NCI-H460 (cell line): ENCODE measurements around the gene CGREF1. TPM values are rescaled to one million over a fixed set of nuclear protein-coding genes. Genes with fewer than 3 reads are reported as not detected.
A peak's percentile ranks its signal among the peaks of the same experiment; 100 is the strongest.

Source experiments
- DNase-seq: peaks from one replicate; pipeline ENCODE4 v3.0.0-alpha.2; 2016; ENCODE audit warnings: low read depth; ENCODE audit errors: extremely low read depth
- polyA plus RNA-seq: library from polyadenylated mRNA; depleted of rRNA; stranded (reverse); fragments of >200 nt; gene quantifications from 2 replicates; pipeline ENCODE4 v1.2.3, GENCODE V29; 2014; cell fraction: nucleus; rRNA removed
- total RNA-seq: library from RNA; depleted of rRNA; stranded (reverse); fragments of >200 nt; shearing (Covaris generic); gene quantifications from 2 replicates; pipeline ENCODE4 v1.2.3, GENCODE V29; 2014; rRNA removed

CGREF1 gene
- 43.2 and 45.2 TPM in 2 replicates for total RNA-seq
- polyA plus RNA-seq, result 67.1 and 68.9 TPM in 2 replicates

- DNase-seq, result no peak
These were observed at the start of gene CGREF1 for GRCh38 chr2:27118525-27119329. TSS of gene CGREF1 (minus strand) at chr2:27119128. CDS start at chr2:27104366, 14,762 bp downstream.

- no peak for DNase-seq
These were observed 46.2 kb upstream of the CGREF1 start for GRCh38 chr2:27164960-27165763.

- DNase-seq, result peak; percentile 5
These were observed 43.5 kb upstream of the CGREF1 start for GRCh38 chr2:27162151-27163121.

GRCh38 chr2:27160191-27160590 lies 41.3 kb upstream of the CGREF1 start:
- DNase-seq, result no peak

- DNase-seq, result no peak
These were observed 40.3 kb upstream of the CGREF1 start for GRCh38 chr2:27159271-27159670.

GRCh38 chr2:27158468-27158867 lies 39.5 kb upstream of the CGREF1 start:
- DNase-seq, result no peak

- DNase-seq, result no peak
These were observed 36.2 kb upstream of the CGREF1 start for GRCh38 chr2:27155069-27155520.

- DNase-seq, result no peak
These were observed 35.6 kb upstream of the CGREF1 start for GRCh38 chr2:27154488-27154887.

- no peak for DNase-seq
These were observed 34.0 kb upstream of the CGREF1 start for GRCh38 chr2:27152796-27153464.

- DNase-seq, result no peak
These were observed 33.3 kb upstream of the CGREF1 start for GRCh38 chr2:27152102-27152795.

- no peak for DNase-seq
These were observed 31.8 kb upstream of the CGREF1 start for GRCh38 chr2:27150639-27151230.

- DNase-seq, result no peak
These were observed 30.9 kb upstream of the CGREF1 start for GRCh38 chr2:27149570-27150405.

GRCh38 chr2:27148801-27149439 lies 30.0 kb upstream of the CGREF1 start, which contains the start of gene TCF23:
TSS of gene TCF23 (plus strand) at chr2:27149004. CDS start at chr2:27149134, 130 bp downstream.
- DNase-seq, result no peak

GRCh38 chr2:27147935-27148334 lies 29.0 kb upstream of the CGREF1 start:
- DNase-seq, result no peak

- no peak for DNase-seq
These were observed 26.8 kb upstream of the CGREF1 start for GRCh38 chr2:27145682-27146081.

GRCh38 chr2:27143285-27143684 lies 24.4 kb upstream of the CGREF1 start:
- no peak for DNase-seq

GRCh38 chr2:27139310-27139709 lies 20.4 kb upstream of the CGREF1 start, which contains the start of gene PRR30:
TSS of gene PRR30 (minus strand) at chr2:27139410. CDS start at chr2:27138329, 1,081 bp downstream.
- DNase-seq, result no peak
